A549 (cell line): ENCODE measurements around the gene ALDH3B2.

ENCODE experiments used
- CHD4 ChIP-seq: fragments of 200-600 bp; sonication (generic); IDR thresholded peaks from 2 replicates; pipeline ENCODE4 v1.6.1; 2016; ENCODE audit warnings: antibody characterized with exemption, mild to moderate bottlenecking, borderline replicate concordance
- EP300 ChIP-seq, 2 experiments: fragments of >200 bp; sonication (Bioruptor Twin); formaldehyde crosslinking; IDR thresholded peaks; 2 replicates in 1 of 2; 3 replicates in 1 of 2; pipeline ENCODE4 v1.6.1; 2016 to 2017
- HDAC2 ChIP-seq: fragments of 200-600 bp; sonication (generic); IDR thresholded peaks from 2 replicates; pipeline ENCODE4 v1.6.1; 2016
- MAZ ChIP-seq: fragments of 150-350 bp; IDR thresholded peaks from 2 replicates; pipeline ENCODE4 v1.6.1; 2014; ENCODE audit warnings: antibody characterized with exemption, low read depth, low read length, borderline replicate concordance
- RNF2 ChIP-seq: fragments of 200-600 bp; sonication (generic); IDR thresholded peaks from 2 replicates; pipeline ENCODE4 v1.6.1; 2016; ENCODE audit warnings: low read depth, mild to moderate bottlenecking, antibody characterized with exemption, moderate library complexity, borderline replicate concordance
- SMC3 ChIP-seq: fragments of >200 bp; sonication (Bioruptor Twin); formaldehyde crosslinking; IDR thresholded peaks from 3 replicates; pipeline ENCODE4 v1.6.1; 2018; ENCODE audit warnings: inconsistent platforms
- TF ChIP-seq, protein P1 (sequence below): fragments of >200 bp; sonication (Bioruptor Twin); formaldehyde crosslinking; IDR thresholded peaks from 3 replicates; pipeline ENCODE4 v1.5.1; 2016

DNA sequence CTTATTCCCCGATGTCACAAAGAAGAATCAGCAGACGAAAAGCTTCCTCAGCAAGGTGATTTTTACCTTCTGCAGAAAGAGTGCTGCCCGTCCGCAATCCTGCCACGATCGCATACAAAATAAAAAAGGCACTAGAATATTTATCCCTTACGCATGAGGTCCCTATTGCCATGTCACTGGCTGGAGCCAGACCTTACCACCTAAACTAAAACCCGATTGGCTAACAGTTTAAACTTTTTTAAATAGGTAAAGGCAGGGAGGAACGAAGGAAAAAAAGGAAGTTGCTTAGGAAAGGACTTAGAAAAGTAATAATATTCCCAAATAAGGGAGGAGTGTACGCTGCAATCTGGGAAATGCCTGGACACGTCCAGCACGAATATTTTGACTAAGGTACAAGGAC is 21.2 kb upstream of the ALDH3B2 start:
- no peak for TF ChIP-seq SMC3
- TF ChIP-seq, protein P1, sequence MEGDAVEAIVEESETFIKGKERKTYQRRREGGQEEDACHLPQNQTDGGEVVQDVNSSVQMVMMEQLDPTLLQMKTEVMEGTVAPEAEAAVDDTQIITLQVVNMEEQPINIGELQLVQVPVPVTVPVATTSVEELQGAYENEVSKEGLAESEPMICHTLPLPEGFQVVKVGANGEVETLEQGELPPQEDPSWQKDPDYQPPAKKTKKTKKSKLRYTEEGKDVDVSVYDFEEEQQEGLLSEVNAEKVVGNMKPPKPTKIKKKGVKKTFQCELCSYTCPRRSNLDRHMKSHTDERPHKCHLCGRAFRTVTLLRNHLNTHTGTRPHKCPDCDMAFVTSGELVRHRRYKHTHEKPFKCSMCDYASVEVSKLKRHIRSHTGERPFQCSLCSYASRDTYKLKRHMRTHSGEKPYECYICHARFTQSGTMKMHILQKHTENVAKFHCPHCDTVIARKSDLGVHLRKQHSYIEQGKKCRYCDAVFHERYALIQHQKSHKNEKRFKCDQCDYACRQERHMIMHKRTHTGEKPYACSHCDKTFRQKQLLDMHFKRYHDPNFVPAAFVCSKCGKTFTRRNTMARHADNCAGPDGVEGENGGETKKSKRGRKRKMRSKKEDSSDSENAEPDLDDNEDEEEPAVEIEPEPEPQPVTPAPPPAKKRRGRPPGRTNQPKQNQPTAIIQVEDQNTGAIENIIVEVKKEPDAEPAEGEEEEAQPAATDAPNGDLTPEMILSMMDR, result no peak
- no peak for TF ChIP-seq HDAC2
- TF ChIP-seq MAZ, result no peak
- no peak for TF ChIP-seq CHD4
- no peak for TF ChIP-seq EP300 (IDR thresholded peaks at IDR 0.05)
- TF ChIP-seq RNF2, result no peak
